GM13976 (cell line): ENCODE results near the gene ANO9.
"Not testable (repeated sequence)": the region's sequence is repeated elsewhere in the genome, so short reads cannot be mapped to it uniquely, and the experiment has no call there.

Source experiments
- DNase-seq: peaks from one replicate; pipeline ENCODE4 v3.0.0; 2012; ENCODE audit warnings: low spot score
- CTCF ChIP-seq: IDR thresholded peaks from 2 replicates; pipeline ENCODE4 v1.5.1; 2012; ENCODE audit warnings: borderline replicate concordance, mild to moderate bottlenecking; ENCODE audit not compliant: insufficient read depth; ENCODE audit errors: extremely low read depth, missing control alignments, control extremely low read depth
- in situ Hi-C: fragments of 300-500 bp; cut with MboI; formaldehyde crosslinking; loops from one replicate; pipeline ENCODE4 v1.12.0; 2022; ENCODE audit warnings: low sequenced_read_pairs, mixed read lengths, inconsistent platforms; ENCODE audit not compliant: unreplicated experiment

The ANO9 gene

DNA sequence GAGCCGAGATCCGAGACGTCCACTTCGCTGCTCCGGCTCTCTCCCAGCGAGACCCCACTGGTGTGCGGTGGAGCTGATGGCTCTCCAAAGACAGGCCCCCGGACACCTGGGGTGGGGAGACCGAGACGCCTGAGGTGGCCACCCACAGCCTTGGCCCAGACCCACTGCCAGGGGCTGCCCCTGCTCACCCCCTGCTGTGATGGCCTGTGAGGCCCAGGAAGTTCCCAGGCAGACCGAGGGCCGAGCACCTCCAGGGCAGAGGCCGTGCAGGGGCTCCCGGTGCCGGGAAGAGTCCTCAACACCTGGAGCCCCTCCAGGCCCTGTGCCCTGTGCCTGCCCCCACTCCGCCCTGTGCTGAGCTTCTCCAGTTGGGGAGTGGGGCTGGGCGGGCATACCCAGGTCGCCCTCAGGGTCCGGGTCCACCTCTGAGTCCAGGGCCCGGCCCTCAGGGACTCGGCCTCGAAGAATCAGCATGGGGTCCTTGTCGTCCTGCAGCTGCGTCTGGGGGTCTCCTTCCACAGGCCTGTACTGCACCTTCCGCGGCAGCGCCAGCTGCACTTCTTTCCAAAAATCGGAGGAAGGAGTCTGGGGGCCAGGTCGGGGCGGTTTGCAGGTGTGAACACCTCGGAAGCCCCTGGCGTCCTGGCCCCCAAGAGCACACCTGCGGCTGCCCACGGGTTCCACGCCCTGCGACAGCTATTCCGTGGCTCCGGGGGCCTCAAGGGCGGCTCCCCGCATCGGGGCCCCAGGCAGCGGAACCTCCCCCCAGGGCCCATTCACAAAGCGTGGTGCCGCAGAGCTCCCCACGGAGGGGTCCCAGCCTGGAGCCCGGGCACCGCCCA is 35.6 kb downstream of the ANO9 start:
- in situ Hi-C loops = no loop called here
- no peak for DNase-seq
- no peak for TF ChIP-seq CTCF

DNA sequence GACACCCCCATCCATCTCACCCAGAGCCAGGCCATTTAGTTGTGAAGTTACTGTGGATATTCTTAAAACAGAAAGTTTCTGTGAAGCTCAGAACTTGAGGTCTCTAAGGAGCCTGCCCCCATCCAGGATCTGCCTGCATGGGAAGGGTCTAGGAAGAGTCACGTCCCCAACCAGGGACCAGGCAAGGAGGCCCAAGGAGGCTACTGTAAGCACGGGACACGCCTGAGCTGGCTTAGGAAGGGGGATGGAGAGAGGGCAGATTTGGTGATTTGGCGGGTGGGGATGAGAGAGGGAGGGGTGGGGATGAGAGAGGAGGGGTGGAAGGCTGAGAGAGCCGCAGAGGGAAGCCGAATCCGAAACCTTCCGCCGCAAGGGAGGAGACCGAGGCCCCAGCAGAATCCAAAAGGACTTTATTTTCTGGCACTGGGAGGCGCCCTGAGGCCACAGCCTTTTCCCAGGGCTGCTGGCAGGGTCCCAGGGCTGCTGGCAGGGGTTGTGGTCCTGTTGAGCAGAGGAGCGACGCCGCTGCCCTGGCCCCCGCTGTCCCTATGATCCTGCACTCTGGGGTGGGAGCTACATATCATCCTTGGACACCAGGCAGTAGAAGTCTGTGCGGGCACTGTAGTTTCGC is 36.4 kb downstream of the ANO9 start:
- no peak for TF ChIP-seq CTCF
- in situ Hi-C loops = no loop called here
- DNase-seq = no peak

DNA sequence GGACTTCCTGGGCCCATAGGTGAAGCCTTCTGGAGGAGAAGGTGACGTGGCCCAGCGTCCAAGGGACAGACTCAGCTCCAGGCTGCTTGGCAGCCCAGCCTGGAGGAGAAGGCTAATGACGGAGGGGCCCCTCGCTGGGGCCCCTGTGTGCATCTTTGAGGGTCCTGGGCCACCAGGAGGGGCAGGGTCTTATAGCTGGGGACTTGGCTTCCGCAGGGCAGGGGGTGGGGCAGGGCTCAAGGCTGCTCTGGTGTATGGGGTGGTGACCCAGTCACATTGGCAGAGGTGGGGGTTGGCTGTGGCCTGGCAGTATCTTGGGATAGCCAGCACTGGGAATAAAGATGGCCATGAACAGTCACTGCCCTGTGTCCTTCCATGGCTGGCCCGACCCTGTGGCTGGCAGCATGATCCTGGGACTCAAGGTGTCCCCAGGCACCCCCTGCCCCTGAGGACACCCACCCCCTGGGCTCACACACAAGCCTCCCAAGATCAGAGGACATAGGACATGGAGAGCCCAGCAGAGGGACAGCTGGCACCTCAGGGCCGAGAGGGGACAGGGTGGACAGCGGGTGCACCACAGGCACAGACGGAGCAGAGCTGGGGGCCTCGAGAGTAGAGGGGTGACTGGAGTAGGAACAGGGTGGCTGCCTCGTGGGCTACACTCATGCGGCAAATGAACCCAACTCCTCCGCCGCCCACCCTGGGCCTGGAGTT is 37.1 kb downstream of the ANO9 start:
- in situ Hi-C loops = no loop called here
- TF ChIP-seq CTCF = no peak
- DNase-seq = no peak

- no peak for DNase-seq
- no peak for TF ChIP-seq CTCF
- in situ Hi-C loops = no loop called here
These were observed 37.9 kb downstream of the ANO9 start for GRCh38 chr11:403761-404431.

GRCh38 chr11:403021-403760 is 38.6 kb downstream of the ANO9 start:
- TF ChIP-seq CTCF = no peak
- in situ Hi-C loops = no loop called here
- DNase-seq = no peak

- DNase-seq, in situ Hi-C loops: not testable (repeated sequence)
These were observed 40.6 kb downstream of the ANO9 start for GRCh38 chr11:401196-401595.
